A673 (cell line): ENCODE results near the gene ICE1. TPM values are rescaled to one million over a fixed set of nuclear protein-coding genes. Genes with fewer than 3 reads are reported as not detected.

ENCODE experiments used
- BruUV-seq: library from RNA; stranded (reverse); fragments of 400-500 nt; replicated peaks from 2 replicates; lab custom pipeline; 2021; lab: Mats Ljungman, UMichigan
- CTCF ChIA-PET: fragments of 300-600 bp; sonication (Branson Sonifier 250); formaldehyde crosslinking; loops from one replicate; lab custom pipeline; 2022; ENCODE audit warnings: antibody characterized with exemption; lab: Charles Lee
- POLR2A ChIA-PET: fragments of 300-600 bp; sonication (Branson Sonifier 250); formaldehyde crosslinking; loops from one replicate; lab custom pipeline; 2022; ENCODE audit warnings: antibody characterized with exemption; ENCODE audit not compliant: low non-redundant PET; lab: Charles Lee
- DNase-seq: peaks from one replicate; pipeline ENCODE4 v3.0.0-alpha.2; 2015; ENCODE audit warnings: low spot score
- H3K27ac ChIP-seq: fragments of 200-600 bp; sonication (generic); 2 replicates; pipeline ENCODE4 v1.5.1; 2016; ENCODE audit warnings: mixed run types, low read depth, mild to moderate bottlenecking, mixed read lengths, antibody characterized with exemption, low read length; ENCODE audit not compliant: poor library complexity, severe bottlenecking
- H3K27me3 ChIP-seq: fragments of 200-600 bp; sonication (generic); replicated peaks from 2 replicates; pipeline ENCODE4 v1.6.1; 2017; ENCODE audit warnings: mixed run types, low read depth, mild to moderate bottlenecking, mixed read lengths, antibody characterized with exemption, low read length; ENCODE audit not compliant: insufficient read depth, poor library complexity
- H3K36me3 ChIP-seq: fragments of 200-600 bp; sonication (generic); 2 replicates; pipeline ENCODE4 v1.6.1; 2016; ENCODE audit warnings: mixed run types, mild to moderate bottlenecking, mixed read lengths, antibody characterized with exemption, low read length; ENCODE audit not compliant: insufficient read depth, poor library complexity, severe bottlenecking
- H3K4me1 ChIP-seq: fragments of 200-600 bp; sonication (generic); 2 replicates; pipeline ENCODE4 v1.6.1; 2017; ENCODE audit warnings: mixed run types, mild to moderate bottlenecking, mixed read lengths, antibody characterized with exemption, low read length; ENCODE audit not compliant: insufficient read depth, poor library complexity, severe bottlenecking
- H3K4me3 ChIP-seq: fragments of 200-600 bp; sonication (generic); 2 replicates; pipeline ENCODE4 v1.5.1; 2016; ENCODE audit warnings: low read depth, mixed run types, mild to moderate bottlenecking, mixed read lengths, low read length; ENCODE audit not compliant: poor library complexity, severe bottlenecking
- H3K9me3 ChIP-seq: fragments of 200-600 bp; sonication (generic); 2 replicates; pipeline ENCODE4 v1.6.1; 2016; ENCODE audit warnings: mixed run types, low read depth, mild to moderate bottlenecking, mixed read lengths, antibody characterized with exemption, low read length; ENCODE audit not compliant: poor library complexity, severe bottlenecking
- EZH2 ChIP-seq: fragments of 200-600 bp; sonication (generic); IDR thresholded peaks from 2 replicates; pipeline ENCODE4 v1.6.1; 2017; ENCODE audit warnings: borderline replicate concordance, low read depth, mild to moderate bottlenecking, mixed read lengths, antibody characterized with exemption, low read length; ENCODE audit not compliant: poor library complexity, severe bottlenecking
- intact Hi-C: fragments of 100-400 bp; cut with micrococcal nuclease; formaldehyde crosslinking; loops from one replicate; pipeline ENCODE4 v1.10.0; 2022; ENCODE audit not compliant: unreplicated experiment
- total RNA-seq: library from RNA; stranded (reverse); gene quantifications from 2 replicates; pipeline ENCODE4 v1.2.3, GENCODE V29; 2021
- TF ChIP-seq, protein P1 (sequence below): fragments of 300-800, 200-600 bp; sonication (generic); conservative IDR thresholded peaks from 2 replicates; pipeline ENCODE4 v1.5.1; 2017; ENCODE audit warnings: low read depth, mild to moderate bottlenecking, antibody characterized with exemption, low read length, moderate library complexity, mixed read lengths

ICE1 gene
- total RNA-seq, 1 experiment from 2014 or later, result 37.2 TPM

DNA sequence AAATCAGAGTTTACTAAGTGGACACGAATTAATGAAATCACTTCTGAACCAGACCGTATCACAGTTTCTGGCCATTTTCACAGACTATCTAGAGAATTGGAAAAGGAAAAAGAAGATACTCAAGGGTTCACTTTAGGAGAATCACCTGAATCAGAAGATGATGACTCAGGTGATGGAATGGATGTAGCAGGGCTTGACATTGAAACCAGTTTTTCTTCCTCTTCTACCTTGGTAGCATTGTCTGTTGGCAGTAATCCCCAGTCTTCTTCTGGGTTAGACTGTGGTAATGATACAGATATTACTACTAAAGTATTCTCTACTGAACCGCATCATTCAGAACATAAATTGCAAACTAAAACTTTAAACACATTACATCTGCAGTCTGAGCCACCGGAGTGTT is 38.5 kb downstream of the ICE1 start:
- CTCF ChIA-PET, result no interaction called here
- Histone ChIP-seq H3K9me3 (no peaks in the 10 kb centered on the region), H3K36me3 (peaks cover 44% of the 10 kb centered on the region), H3K4me3 (no peak overlapping the region), H3K27ac (no peak overlapping the region), H3K27me3 (no peaks in the 10 kb centered on the region), H3K4me1 (no peaks in the 10 kb centered on the region)
- no TSS peak for BruUV-seq
- no peak for TF ChIP-seq EZH2
- TF ChIP-seq, protein P1, sequence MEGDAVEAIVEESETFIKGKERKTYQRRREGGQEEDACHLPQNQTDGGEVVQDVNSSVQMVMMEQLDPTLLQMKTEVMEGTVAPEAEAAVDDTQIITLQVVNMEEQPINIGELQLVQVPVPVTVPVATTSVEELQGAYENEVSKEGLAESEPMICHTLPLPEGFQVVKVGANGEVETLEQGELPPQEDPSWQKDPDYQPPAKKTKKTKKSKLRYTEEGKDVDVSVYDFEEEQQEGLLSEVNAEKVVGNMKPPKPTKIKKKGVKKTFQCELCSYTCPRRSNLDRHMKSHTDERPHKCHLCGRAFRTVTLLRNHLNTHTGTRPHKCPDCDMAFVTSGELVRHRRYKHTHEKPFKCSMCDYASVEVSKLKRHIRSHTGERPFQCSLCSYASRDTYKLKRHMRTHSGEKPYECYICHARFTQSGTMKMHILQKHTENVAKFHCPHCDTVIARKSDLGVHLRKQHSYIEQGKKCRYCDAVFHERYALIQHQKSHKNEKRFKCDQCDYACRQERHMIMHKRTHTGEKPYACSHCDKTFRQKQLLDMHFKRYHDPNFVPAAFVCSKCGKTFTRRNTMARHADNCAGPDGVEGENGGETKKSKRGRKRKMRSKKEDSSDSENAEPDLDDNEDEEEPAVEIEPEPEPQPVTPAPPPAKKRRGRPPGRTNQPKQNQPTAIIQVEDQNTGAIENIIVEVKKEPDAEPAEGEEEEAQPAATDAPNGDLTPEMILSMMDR, result no peak
- intact Hi-C loops, result no loop called here
- POLR2A ChIA-PET, result no interaction called here
- no peak for DNase-seq

DNA sequence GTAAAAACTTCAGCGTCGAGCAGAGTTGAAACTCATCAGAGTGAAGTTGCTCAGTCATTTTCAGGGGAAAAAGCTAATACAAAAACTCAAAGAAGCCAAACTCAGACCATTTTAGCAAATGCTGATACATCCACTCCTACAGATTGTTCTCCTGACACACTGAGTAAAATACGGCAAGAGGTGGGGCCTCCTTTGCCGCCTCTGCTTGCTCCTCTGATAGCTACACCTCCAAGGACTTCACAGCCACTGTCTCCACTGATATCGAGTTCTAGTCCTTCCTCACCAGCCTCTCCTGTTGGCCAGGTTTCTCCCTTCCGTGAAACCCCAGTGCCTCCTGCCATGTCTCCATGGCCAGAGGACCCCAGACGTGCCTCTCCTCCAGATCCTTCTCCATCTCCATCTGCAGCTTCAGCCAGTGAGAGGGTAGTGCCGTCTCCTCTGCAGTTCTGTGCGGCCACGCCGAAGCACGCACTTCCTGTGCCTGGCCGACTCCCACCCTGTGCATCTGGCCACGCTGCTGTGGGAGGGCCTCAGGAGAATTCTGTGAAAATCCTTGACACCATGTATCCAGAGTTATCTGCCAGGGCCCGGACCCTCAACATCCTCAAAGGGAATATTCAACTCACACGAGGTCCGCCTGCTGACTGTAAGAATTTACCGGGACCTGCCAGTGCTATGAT is 41.7 kb downstream of the ICE1 start:
- TF ChIP-seq, protein P1, result no peak
- TF ChIP-seq EZH2, result no peak
- Histone ChIP-seq H3K27me3 (no peaks in the 10 kb centered on the region), H3K9me3 (no peaks in the 10 kb centered on the region), H3K36me3 (peaks cover 47% of the 10 kb centered on the region), H3K4me1 (no peaks in the 10 kb centered on the region), H3K4me3 (no peak overlapping the region), H3K27ac (no peak overlapping the region)
- no TSS peak for BruUV-seq
- intact Hi-C loops, result no loop called here
- DNase-seq, result no peak
- CTCF ChIA-PET, result no interaction called here
- POLR2A ChIA-PET, result no interaction called here

DNA sequence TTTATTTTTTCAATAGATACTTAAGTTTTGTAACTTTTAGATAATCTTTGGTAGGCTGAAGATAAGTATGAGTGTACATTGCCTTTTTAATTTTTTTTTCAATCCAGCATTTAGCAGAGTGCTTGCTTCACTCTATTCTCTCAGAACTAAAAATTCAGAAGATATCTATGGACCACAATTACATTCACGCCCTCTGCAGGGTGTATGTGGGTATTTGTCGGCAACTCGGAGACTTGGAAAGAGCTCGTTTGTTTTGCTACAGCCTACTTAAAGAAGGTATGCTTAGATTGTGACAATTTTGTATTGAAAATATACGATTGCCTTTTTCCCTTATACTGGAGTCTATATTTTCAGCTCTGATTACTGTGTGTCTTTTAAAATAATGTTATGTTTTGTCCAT is 43.8 kb downstream of the ICE1 start:
- no TSS peak for BruUV-seq
- Histone ChIP-seq H3K36me3 (peaks cover 37% of the 10 kb centered on the region), H3K9me3 (no peaks in the 10 kb centered on the region), H3K27me3 (no peaks in the 10 kb centered on the region), H3K4me1 (no peaks in the 10 kb centered on the region), H3K27ac (no peak overlapping the region), H3K4me3 (no peak overlapping the region)
- no peak for DNase-seq
- ChIA-PET POLR2A (no interaction called here), CTCF (interaction anchor here (0.6 kb wide), 1 partner anchor 587 kb away, joined by 3 read pairs; no protein-coding TSS in a partner anchor)
- intact Hi-C loops, result no loop called here
- no peak for TF ChIP-seq EZH2
- TF ChIP-seq, protein P1, result no peak
